HG02610 (cell line): Measurements from ENCODE around the gene TOX4.

Experiments
- ATAC-seq: cut with Tn5 transposase; IDR thresholded peaks from one replicate; pipeline ENCODE4 v1.9.1; 2021; ENCODE audit warnings: mild to moderate bottlenecking, moderate library complexity; ENCODE audit not compliant: unreplicated experiment

The TOX4 gene

GRCh38 chr14:21498540-21499526, 21.8 kb downstream of the TOX4 start:
- no peak for ATAC-seq

- no peak for ATAC-seq
Measured at GRCh38 chr14:21501568-21501967, 24.6 kb downstream of the TOX4 start.

DNA sequence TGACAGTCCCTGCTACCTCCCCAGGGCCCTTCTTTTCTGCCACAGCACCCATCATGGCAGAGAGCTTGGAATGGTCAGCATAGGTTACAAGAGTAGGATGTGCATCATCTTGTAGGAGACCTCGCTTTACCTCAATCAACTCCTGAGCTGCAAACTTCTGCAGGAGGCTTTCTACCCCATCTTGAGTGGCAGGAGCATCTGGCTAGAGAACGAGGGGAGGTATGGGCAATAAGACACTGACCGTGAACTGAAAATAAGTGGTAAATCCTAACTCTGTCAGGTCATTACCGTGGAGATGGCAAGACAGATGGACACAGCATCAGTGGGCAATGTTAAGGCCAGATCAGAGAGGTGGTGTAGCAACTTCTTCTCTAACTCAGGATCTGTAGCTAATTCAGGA, 26.4 kb downstream of the TOX4 start:
- no peak for ATAC-seq

GRCh38 chr14:21505012-21505553, 28.1 kb downstream of the TOX4 start:
- ATAC-seq = peak; percentile 86

DNA sequence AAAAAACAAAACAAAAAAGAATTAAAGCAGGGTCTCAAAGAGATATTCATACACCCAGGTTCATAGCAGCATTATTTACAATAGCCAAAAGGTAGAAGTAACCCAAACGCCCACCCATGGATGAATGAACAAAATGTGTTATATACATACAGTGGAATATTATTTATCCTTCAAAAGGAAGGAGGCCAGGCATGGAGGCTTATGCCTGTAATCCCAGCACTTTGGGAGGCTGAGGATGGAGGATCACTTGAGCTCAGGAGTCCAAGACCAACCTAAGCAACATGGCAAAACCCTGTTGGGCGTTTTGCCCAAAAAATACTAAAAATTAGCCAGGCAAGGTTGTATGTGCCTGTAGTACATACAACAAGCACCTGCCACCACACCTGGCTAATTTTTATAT, 29.6 kb downstream of the TOX4 start:
- ATAC-seq = no peak

DNA sequence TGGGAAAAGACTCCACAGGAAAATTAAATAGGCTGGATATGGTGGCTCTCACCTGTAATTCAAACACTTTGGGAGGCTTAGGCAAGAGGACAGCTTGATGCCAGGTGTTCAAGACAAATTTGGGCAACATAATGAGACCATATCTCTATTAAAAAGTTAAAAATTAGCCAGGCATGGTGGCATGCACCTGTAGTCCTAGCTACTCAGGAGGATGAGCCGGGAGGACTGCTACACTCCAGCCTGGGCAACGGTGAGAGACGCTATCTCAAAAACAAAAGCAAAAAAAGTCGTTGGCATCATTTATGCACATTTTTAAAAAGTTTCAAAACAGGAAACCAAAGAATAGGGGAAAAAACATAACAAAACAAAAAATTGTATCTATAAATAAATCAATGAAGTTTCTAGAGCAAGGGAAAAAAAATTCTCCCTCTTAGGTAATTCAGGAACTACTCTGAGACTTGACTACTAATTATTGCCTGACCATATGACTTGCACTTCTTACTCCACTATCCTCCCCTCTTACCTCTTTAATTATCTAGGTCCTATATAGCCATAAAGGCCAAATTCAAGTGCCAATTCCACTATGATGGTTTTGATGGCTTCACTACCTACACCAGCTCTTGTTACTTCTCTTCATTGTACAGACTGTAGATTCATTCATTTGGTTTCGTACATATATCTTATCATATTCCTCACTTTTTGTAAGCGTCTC, 32.6 kb downstream of the TOX4 start:
- no peak for ATAC-seq

GRCh38 chr14:21510735-21511657, 34.0 kb downstream of the TOX4 start, which contains the start of gene METTL3:
Gene METTL3 (minus strand): TSS chr14:21511340. CDS start chr14:21511223, 117 bp downstream.
- peak; percentile 98 for ATAC-seq

DNA sequence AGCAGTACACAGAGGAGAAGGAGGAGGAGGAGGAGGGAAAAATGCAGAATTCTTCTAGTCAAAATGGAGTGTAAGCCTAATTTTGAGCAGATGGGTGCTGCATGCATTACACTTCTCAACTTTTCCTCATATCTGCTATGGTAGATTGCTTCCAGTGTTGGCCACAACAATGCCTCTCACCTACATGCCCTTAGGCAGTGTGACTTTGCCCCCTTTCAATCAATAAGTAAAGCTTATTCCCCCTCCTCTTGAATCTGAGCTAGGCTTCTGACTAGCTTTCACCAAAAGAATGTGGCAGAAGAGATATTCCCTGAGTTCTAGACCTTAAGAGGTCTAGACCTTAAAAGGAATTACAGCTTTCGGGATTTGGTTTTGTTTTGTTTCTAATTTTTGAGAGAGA, 37.3 kb downstream of the TOX4 start:
- no peak for ATAC-seq

DNA sequence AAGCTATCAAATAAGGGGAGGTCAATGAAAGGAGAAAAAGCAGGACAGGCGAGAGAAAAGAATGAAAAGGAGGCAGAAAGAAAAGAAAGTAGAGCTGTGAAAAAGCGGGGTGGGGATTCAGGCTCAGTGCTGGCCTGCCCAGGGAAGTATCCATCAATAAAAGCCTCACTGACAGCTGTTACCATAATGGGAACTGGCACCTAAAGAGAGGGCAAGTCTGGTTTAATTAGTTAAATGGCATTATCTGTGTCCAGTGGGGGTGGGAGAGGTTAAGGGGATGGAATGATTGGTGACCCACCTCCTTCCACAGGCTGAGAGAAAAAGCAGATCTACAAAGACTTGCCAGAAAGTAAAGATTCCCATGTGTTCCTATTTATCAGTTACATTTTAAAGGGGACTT, 41.7 kb downstream of the TOX4 start:
- no peak for ATAC-seq

GRCh38 chr14:21520767-21521166, 43.8 kb downstream of the TOX4 start:
- no peak for ATAC-seq

DNA sequence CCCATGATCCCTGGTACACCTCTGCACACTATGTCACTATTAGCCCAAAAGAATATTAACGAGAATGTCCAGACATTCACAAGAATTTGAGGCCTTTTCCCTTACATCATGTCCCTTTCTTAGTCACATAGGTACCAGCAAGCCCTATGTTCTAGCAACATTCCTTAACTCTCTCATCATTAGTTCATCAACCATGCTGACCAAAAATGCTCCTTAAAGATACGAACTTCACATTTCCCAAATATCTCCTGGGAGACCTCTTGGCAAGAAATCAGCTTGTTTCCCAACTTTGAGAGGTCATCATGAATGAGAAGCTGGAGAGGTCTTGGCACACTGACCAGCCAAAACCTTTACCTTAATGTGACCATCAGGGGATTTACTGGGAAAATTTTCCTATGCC, 44.5 kb downstream of the TOX4 start:
- ATAC-seq = no peak

GRCh38 chr14:21523203-21523602, 46.2 kb downstream of the TOX4 start:
- ATAC-seq = no peak

DNA sequence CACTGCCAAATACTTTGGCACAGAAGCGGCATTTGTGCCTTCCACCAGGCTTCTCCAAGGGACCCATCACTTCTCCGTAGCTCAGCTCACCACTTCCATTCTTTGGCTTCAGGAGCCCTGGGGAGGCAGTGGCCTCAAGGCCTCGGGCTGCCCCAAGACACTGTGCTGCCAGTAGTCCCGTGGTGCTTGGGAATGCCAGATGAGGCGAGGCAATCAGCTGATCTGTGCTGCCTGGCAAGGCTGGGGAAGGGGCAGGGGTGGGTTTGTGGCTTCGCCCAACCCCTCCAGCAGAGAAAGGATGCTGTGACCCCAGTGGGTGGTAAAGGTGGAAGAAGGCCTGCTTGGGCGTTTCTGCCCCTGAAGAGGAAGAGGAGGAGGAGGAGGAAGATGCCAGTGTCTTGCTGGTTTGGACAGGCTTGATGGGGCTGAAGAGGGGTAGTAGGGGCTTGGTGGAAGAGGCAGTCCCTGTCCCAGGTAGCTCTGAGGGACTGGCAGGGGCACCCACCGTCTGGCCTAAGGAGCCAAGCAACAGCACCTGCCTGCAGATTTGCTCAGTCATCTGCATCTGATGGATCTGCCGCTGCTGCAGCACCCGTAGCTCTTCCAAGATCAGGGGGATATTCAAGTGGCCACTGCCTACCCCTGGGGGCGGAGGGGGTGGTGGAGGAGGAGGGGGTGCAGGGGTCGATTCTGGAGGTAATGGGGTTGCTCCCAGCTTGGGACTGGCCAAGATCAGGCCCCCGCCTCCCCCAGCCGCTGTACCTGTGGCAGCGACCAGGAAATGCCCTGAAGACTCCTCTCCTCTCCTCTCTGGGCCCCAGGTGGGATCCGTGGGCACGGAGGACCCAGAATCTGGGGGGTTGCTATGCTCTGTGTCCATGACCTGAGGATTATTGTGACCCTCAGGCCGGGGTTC, 47.8 kb downstream of the TOX4 start:
- no peak for ATAC-seq

GRCh38 chr14:21525571-21525961, 48.6 kb downstream of the TOX4 start:
- ATAC-seq = no peak

- no peak for ATAC-seq
Measured at GRCh38 chr14:21525962-21526671, 49.1 kb downstream of the TOX4 start, which contains the start of gene SALL2. Gene SALL2 (minus strand): TSS chr14:21526346. CDS start chr14:21526127, 219 bp downstream.

GRCh38 chr14:21526672-21527317, 49.8 kb downstream of the TOX4 start:
- ATAC-seq = no peak

GRCh38 chr14:21527318-21527679, 50.3 kb downstream of the TOX4 start:
- ATAC-seq = no peak
